ENCODE data around the gene HSD11B1L.
A peak's percentile ranks its signal among the peaks of the same experiment; 100 is the strongest.
"Not testable (repeated sequence)": the region's sequence is repeated elsewhere in the genome, so short reads cannot be mapped to it uniquely, and the experiment has no call there.

HSD11B1L gene

GRCh38 chr19:5700455-5701092, 19.7 kb downstream of the HSD11B1L start:
- no peak for DNase-seq (ENCODE audit: low spot score)

DNA sequence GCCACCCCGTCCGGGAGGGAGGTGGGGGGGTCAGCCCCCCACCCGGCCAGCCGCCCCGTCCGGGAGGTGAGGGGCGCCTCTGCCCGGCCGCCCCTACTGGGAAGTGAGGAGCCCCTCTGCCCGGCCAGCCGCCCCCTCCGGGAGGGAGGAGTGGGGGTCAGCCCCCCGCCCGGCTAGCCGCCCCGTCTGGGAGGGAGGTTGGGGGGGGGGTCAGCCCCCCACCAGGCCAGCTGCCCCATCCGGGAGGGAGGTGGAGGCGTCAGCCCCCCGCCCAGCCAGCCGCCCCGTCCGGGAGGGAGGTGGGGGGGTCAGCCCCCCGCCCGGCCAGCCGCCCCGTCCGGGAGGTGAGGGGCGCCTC, 21.2 kb downstream of the HSD11B1L start:
- DNase-seq (ENCODE audit: low spot score), result not testable (repeated sequence)

DNA sequence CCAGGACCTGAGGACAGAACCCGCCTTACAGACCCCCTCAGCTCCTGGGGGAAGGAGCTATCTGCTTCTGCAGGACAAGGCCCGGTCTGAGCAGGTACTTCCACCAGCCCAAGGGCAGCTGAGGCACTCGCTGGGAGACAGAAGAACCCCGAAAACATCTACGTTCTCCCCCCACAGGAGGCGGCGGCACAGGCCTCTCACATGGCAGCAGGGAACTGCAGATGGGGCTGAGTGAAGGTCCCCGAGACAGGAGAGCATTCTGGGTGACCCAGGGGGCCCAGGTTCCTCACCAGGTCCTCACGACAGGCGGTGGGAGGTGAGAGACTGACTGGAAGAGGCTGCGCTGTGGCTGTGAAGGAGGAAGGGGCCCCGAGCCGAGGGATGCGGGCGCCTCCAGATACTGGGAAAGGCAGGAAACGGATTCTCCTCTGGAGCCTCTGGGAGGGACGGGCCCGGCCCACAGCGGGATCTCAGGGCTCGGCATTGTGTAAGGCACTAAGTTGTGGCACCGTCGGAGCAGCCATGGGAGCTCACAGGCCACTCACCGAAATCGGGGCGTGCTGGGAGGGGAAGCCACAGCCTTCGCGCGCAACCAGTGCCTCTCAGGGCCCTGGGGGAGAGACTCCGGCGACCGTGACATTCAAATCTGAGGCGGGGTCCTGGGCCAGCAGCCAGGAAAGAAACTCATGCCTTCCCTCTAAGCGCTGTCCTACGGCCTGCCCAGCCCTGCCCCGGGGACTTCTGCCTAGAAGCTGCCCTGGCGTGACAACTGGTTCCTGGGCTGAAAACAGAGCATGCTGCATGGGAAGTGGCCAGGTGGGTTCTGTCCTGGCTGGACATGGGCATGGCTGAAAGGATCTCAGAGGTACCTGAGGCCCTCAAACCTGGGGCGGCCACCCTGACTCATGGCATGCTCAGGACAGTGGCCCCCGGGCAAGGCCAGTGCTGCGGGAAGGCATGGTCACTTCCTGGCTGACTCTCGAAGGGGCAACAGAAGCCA, 23.3 kb downstream of the HSD11B1L start:
- no peak for DNase-seq (ENCODE audit: low spot score)

GRCh38 chr19:5705552-5705951, 24.7 kb downstream of the HSD11B1L start:
- no peak for DNase-seq (ENCODE audit: low spot score)

DNA sequence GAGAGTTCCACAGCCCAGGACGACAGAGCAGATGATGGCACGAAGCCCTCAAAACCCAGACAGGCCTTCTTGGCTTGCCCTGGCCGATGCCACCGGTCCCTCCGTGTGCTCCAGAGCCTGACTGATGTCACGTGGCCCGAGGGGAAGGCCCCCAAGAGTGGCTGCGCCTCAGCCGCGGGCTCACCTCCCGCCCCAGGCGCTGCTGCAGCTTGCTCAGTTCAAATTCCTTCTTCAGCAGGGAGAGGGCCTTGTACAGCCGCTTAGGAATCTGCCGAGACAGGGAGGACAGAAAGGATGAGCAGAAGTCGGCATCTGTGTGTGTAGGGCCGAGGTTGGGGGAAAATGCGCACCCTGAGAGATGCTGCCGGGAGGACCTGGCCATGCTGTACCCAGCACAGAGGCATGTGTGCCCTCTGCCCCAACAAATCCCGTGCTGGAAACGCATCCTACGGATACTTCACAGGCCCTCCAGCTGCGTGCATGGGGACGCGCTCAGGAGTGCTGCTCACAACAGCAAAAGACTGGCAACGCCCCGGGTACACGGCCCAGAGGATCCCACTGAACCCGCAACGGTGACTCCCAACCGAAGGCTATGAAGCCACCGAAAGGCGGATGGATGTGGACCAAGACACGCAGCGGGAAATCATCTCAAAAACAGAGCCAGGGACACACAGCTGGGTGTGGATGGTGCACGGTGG, 26.2 kb downstream of the HSD11B1L start:
- no peak for DNase-seq (ENCODE audit: low spot score)

DNA sequence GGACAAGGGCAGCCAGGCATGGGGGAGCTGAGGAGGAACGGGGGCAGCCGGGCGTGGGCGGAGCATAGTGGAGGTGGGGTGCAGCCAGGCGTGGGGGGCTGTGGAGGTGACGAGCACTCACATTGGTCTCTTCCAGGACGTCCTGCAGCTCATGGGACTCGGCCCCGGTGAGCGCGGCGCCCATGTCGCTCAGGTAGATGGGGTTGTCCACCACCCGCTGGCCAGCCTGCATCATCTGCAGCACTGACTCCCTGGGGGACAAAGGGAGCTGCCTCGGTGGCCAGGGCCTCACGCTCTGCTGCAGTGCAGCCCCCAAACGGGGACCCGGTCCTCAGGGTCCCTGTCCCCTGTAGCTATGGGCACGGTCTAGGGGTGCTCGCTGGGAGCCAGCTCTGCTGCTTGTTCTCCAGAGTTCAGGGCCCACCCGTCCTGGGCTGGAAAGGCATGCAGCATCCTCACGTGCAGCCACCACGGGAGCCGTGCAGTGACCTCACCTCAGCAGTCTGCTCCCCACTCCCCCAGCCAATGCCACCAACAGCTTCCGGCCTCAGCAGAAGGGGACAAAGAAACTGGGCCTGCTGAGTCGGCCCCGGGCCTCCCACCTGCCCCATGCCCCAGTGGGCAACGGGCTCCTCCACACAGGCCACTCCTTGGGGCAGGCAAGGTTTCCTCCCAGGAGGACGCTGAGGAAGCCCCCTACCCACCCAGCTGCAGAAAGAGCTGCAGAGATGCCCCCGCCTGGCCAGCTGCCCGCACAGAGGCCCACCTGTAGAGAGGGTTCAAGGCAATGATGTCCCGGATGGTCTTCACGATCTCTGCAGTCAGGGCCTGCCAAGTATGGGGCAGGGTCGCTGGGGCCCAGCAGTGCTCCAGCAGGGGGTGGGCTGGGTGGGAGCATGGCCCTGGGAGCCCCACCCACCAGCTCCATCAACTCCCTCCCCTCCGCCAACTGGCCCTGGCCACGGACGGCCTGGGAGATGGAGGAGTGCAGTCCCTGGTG, 27.0 kb downstream of the HSD11B1L start:
- no peak for DNase-seq (ENCODE audit: low spot score)

GRCh38 chr19:5711025-5711424, 30.2 kb downstream of the HSD11B1L start:
- DNase-seq (ENCODE audit: low spot score), result no peak

DNA sequence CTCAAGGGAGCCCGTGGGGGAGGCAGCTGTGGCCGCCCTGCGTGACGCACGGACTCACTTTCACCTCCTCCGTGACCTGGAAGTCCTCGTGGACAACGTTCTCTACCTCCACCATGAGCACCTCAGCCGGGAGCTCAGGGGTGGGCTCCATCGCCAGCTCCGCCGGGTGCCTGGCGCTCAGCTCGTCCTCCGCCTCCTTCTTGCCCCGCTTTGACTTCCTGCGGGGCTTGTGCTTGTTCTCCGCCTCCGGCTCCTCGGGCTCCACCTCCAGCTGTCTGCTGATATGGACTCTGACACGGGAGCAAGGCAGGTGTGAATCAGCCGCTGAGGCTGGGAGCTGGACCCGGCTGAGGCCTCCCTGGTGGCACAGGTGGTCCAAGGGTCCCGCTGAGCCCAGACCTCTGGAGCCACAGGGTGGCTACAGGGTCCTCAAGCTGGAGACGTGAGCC, 30.9 kb downstream of the HSD11B1L start:
- DNase-seq (ENCODE audit: low spot score), result no peak

GRCh38 chr19:5713228-5713627, 32.4 kb downstream of the HSD11B1L start:
- DNase-seq (ENCODE audit: low spot score), result no peak

GRCh38 chr19:5714816-5715215, 34.0 kb downstream of the HSD11B1L start:
- DNase-seq (ENCODE audit: low spot score), result no peak

- DNase-seq (ENCODE audit: low spot score), result no peak
Observed at GRCh38 chr19:5717215-5717935, 36.5 kb downstream of the HSD11B1L start.

- DNase-seq (ENCODE audit: low spot score), result no peak
Observed at GRCh38 chr19:5718037-5718578, 37.3 kb downstream of the HSD11B1L start.

GRCh38 chr19:5718579-5719273, 37.9 kb downstream of the HSD11B1L start:
- DNase-seq (ENCODE audit: low spot score), result no peak

DNA sequence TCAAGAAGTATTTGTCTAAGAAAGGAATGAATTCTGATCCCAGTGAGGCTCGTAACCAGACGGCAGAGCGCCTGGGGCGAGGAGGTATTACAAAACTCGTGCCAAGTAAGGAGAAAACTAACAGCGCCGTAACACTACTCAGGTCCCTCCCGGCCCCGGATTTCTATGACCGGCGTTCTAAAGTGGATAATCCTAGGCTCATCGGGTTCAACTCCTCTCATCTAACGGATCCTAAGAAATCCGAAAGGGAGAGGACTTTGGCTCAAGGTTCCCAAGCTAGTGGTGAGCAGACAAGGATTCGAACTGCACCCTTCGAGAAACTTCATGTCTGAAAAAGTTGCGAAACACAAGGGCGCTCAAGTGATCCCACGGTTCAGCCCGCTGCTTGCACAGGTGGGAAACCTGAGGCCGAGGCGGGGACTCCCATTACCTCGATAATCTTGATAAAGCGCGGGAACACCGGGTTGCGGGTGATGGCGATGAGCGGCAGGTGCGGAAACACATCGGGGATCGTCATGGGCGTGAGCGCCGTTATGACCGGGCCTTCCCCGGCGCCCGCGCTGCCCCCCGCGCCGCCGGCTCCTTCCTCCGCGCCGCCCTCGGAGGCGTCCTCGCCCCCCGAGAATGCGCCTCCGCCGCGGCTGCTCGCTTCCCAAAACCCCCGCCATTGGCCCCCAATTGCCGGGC, 38.6 kb downstream of the HSD11B1L start:
- DNase-seq (ENCODE audit: low spot score), result no peak

DNA sequence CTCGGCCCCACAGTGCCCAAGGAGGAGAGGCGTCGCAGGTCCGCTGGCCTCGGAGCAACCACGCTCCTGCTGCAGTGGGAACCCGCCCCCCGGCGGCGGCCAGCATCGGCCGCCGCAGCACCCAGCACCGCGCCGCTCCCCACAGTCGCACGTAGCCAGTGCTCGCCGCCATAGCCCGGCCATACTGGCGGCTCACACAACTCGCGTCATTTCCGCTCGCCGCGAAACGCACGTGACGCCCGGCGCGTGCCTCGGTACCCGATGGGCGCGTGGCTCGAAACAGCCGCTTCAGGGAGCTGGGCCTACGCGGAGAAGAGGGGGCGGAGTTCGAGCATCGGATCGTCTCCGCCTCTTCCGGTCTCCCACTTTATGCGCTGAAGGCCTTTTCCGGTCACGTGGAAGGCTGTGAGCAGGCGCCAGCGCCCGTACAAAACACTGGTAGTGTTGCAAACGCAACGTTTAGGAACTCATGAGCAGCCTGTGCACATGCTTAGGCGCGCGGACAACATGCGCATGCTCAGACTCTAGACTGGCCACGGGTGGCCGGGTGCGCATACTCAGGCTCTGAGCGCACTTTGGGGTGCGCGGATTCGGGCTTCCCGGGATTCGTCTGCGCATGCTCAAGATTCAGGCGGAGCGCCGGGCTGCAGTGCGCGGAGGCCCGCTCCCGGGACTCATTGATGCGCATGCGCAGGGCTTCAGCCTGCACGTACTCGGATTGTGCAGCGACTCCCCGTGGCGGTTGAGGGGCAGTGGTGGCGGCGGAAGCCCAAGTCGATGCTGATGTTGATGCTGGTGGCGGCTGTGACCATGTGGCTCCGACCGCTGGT, 39.3 kb downstream of the HSD11B1L start, which contains the start of the genes CATSPERD and LONP1:
Gene CATSPERD (plus strand): TSS at position 677 of the 830 bp plus-strand sequence. CDS start 101 bp downstream, at position 778.
Gene LONP1 (minus strand): TSS at position 186 of the 830 bp plus-strand sequence. CDS start 14 bp downstream, at position 172.
- peak; percentile 98 for DNase-seq (ENCODE audit: low spot score)

DNA sequence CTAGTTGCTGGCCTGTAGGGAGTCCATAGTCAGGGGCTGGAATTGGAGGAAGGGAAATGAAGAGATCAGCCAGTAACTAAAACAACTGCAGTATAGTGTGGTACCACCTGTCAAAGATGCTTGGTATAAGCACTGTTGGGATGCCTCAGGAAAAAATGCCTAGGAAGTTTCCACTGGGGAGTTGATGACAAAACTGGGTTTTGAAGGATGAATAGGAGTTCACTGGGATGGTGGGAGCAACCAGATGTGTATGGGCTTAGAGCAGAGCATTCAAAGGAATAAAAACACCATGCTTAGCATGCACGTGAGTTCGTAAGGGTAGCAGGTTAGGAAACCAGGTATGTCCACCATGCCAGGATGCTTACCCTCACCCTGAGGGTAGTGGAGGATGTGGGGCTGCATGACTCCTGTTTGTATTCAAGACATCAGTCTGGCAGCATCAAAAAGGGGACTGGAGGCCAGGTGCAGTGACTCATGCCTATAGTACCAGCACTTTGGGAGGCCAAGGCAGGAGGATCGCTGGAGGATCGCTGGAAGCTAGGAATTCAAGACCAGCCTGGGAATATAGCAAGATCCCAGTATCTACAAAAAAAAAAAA, 46.7 kb downstream of the HSD11B1L start:
- DNase-seq (ENCODE audit: low spot score), result no peak

GRCh38 chr19:5733172-5733571, 52.3 kb downstream of the HSD11B1L start:
- DNase-seq (ENCODE audit: low spot score), result not testable (repeated sequence)

Data from CD4-positive, alpha-beta T cell treated with Interleukin-6 at 100 ng/mL for 8 hours (primary cell).